Ovary (tissue), 3 donors: ENCODE data around the gene CCDC188.

Source experiments
- EP300 ChIP-seq: sonication (generic); formaldehyde crosslinking; IDR thresholded peaks from one replicate; pipeline ENCODE4 v1.6.1; 2017; ENCODE audit warnings: antibody characterized with exemption
- POLR2A ChIP-seq: fragments of 450-650 bp; IDR thresholded peaks from one replicate; pipeline ENCODE4 v1.6.1; 2017; ENCODE audit warnings: antibody characterized with exemption, mild to moderate bottlenecking, moderate library complexity
- TF ChIP-seq, protein P1 (sequence below), 3 donors: fragments of 450-650 bp in 2 of 3; fragments of 200-600 bp in 1 of 3; IDR thresholded peaks; one replicate each; pipeline versions ENCODE4 v1.5.1 to v1.8.0; 2016 to 2022; ENCODE audit warnings: antibody characterized with exemption in 3 of 3, mild to moderate bottlenecking in 1 of 3
- donor health status: DM: no; HTN: no; CAD: no.

DNA sequence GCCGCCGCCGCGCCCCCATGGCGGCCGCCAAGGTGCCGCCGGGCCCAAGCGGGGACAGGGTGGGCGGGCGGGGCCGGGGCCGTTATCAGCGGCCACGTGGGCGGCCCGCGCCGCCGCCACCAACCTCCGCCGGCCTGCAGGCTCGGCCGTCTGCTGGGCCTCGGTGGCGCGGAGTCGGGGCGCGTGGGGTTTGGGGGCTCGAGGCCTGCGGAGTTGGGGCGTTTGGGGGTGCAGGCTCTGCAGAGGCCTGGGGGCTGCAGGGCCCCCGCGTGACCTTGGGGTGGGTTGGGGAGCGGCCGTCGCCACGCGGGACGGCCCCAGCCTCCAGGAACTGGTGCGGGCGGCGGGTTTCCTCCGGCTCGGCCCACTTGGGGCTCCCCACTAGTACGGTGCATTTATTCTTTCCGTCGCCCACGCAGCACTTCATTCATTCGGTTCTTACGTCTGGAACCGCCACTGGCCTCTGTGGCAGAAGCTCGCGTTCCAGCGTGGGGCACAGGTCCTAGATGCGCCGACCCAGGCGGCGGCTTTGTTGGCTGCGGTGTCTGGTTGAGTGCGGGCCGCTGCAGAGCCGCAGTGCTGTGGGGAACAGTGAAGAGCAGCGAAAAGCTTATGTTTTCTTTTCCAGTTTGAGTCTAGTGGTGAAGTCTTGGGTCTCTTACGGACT is 33.1 kb downstream of the CCDC188 start:
- TF ChIP-seq, protein P1, sequence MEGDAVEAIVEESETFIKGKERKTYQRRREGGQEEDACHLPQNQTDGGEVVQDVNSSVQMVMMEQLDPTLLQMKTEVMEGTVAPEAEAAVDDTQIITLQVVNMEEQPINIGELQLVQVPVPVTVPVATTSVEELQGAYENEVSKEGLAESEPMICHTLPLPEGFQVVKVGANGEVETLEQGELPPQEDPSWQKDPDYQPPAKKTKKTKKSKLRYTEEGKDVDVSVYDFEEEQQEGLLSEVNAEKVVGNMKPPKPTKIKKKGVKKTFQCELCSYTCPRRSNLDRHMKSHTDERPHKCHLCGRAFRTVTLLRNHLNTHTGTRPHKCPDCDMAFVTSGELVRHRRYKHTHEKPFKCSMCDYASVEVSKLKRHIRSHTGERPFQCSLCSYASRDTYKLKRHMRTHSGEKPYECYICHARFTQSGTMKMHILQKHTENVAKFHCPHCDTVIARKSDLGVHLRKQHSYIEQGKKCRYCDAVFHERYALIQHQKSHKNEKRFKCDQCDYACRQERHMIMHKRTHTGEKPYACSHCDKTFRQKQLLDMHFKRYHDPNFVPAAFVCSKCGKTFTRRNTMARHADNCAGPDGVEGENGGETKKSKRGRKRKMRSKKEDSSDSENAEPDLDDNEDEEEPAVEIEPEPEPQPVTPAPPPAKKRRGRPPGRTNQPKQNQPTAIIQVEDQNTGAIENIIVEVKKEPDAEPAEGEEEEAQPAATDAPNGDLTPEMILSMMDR (IDR thresholded peaks at IDR 0.05) = no peak
- TF ChIP-seq POLR2A = no peak
- TF ChIP-seq EP300 = no peak
